HG03095 (cell line): ENCODE measurements around the gene TCF7L2.
A peak's percentile ranks its signal among the peaks of the same experiment; 100 is the strongest.

Source experiments
- ATAC-seq: cut with Tn5 transposase; IDR thresholded peaks from one replicate; pipeline ENCODE4 v1.9.1; 2021; ENCODE audit warnings: moderate library complexity; ENCODE audit not compliant: unreplicated experiment

TCF7L2 gene

GRCh38 chr10:112962343-112962742, 12.3 kb downstream of the TCF7L2 start:
- no peak for ATAC-seq

DNA sequence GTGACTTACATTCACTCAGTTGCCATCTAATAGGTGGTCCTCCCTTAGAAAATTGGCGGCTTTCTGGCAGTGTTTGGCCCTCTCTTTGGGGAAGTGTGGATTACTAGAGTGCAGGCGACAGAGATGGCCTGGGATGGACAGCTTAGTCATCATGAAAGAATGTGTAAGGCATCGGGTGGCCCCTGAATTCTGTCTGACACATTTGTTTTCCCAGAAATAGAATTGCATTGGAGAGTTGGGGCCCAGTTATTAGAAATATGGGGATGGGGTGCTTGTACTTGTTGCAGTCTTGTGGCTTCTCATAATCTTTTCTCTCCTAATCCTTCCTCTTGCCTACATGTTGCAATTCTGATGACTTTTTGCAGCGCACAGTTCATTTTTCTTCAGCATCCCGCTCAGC, 13.8 kb downstream of the TCF7L2 start:
- ATAC-seq = no peak

DNA sequence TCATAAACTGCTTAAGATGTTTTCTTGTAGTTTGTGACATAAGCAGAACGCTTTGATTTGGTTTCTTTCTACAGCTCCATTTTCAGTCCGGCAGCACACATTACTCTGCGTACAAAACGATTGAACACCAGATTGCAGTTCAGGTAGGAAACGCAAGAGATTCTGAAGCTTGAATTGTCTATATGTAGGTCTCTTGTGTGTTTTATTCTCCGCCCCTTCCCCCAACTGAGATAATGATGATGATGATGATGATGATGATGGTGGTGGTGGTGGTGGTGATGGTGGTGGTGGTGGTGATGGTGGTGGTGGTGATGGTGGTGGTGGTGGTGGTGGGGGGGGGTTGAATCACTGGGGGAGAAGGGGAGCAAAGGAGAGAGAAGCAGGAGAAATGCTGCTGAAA, 14.4 kb downstream of the TCF7L2 start:
- ATAC-seq = no peak

- ATAC-seq = no peak
Observed at GRCh38 chr10:112966194-112966855, 16.3 kb downstream of the TCF7L2 start.

GRCh38 chr10:112967200-112967599, 17.2 kb downstream of the TCF7L2 start:
- no peak for ATAC-seq

- no peak for ATAC-seq
Observed at GRCh38 chr10:112969131-112969530, 19.1 kb downstream of the TCF7L2 start.

DNA sequence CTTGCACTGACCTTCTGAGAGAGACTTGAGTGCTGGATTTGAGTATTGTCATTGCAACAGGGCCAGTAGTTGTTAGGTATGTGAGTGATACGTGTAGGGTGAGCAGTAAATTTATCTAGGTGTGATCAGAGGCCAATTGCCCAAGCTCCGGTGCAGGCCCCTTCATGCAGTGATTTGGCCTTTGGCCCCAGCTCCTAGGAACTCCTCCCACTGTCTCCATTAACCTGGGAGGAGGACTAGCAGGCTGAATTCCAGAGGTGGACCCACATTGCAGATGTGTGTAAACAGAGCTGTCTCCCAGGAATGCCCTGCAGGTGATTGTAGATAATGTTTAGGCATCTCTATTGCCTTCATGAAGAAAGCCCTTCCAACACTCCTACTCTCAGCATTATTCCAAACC, 19.5 kb downstream of the TCF7L2 start:
- ATAC-seq = no peak

DNA sequence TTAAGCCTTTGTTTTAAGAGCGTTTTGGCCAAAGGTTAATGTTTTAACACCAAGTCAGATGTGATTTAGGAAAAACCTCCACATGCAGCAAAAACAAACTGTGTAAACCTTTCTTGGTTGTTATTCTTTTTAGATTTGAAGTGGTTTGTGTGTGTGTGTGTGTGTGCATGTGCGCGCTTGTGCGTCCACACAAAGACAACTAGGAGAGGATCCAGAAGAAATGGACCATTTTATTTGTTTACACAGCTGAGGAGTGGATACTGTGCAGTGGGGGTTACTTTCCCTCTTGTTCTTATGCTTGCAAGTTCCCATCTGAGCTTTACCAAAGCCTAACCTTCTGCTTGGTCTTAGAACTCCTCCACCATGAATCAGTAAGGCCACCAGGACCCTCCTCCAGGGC, 20.0 kb downstream of the TCF7L2 start:
- no peak for ATAC-seq

GRCh38 chr10:112972606-112973005, 22.6 kb downstream of the TCF7L2 start:
- no peak for ATAC-seq

DNA sequence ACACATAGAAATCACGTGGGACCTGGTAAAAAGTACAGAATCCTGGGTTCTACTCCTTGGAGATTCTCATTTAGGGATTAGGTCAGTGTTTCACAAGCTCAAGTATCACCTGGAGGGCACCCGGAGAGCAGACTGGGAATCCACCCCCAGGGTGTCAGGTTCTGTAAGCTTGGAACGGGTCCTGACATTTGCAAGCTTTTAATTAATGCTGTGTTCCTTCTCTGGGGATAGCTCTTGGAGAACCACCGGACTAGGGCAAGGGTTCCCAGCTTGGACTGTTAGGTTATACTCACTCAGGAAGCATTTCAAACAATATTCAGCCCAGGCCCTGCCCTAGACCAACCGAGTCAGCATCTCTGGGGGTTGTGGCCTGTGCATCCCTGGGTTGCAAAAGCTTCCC, 23.0 kb downstream of the TCF7L2 start:
- no peak for ATAC-seq

DNA sequence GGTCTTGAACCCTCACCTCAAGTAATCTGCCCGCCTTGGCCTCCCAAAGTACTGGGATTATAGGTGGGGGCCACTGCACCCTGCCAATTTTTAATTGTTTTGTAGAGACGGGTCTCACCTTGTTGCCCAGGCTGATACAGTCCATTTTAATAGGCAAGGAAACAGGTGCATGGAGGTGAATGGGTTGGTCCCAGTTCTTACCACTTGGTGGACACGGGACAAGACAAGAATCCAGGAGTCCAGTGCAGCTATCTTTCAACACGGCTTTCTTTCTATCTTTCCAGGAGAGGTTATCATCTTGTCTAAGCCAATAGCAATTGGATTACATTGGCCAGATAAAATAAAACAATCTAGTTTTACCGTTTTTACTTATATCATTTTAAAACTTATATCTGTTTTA, 23.8 kb downstream of the TCF7L2 start:
- ATAC-seq = no peak

GRCh38 chr10:112977426-112977898, 27.4 kb downstream of the TCF7L2 start:
- no peak for ATAC-seq

GRCh38 chr10:112979927-112980326, 29.9 kb downstream of the TCF7L2 start:
- ATAC-seq = no peak

DNA sequence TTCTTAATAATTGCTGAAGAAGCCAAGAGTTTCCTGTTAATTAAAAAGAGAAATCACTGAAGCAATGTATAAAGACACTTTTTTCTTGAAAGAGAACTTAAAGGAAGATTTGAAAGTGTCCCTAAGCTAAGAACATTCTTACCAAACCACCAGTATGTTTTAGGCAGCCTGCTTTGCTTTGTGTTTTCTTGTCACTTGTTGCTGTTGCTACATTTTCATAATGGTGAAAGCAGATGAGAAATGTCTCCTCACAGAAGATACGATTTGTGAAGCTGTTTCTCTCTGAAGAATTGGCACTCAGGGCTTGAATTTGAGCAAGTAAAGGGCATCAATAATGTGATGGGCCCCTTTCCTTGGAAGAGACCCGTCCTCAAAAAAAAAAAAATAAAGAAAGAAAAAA, 30.9 kb downstream of the TCF7L2 start:
- ATAC-seq = no peak

DNA sequence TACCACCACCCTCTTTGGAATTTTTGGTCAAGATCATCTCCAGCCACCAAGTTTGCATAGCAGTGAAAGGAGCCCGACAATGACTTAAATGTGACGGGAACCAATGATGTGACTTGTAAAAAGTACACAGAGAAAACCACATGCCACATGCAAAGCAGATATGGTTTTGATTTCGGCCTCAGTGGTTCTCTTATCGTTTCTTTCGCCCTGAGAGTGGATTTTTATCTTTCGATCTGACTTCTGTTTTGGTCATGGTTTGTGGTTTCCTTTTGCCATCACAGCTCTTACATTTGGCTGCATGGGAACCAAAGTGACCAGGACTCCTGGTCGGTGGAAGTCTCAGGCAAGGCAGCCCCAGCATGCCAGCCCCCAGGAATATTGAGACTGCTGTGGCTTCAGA, 31.5 kb downstream of the TCF7L2 start:
- peak; percentile 96 for ATAC-seq

DNA sequence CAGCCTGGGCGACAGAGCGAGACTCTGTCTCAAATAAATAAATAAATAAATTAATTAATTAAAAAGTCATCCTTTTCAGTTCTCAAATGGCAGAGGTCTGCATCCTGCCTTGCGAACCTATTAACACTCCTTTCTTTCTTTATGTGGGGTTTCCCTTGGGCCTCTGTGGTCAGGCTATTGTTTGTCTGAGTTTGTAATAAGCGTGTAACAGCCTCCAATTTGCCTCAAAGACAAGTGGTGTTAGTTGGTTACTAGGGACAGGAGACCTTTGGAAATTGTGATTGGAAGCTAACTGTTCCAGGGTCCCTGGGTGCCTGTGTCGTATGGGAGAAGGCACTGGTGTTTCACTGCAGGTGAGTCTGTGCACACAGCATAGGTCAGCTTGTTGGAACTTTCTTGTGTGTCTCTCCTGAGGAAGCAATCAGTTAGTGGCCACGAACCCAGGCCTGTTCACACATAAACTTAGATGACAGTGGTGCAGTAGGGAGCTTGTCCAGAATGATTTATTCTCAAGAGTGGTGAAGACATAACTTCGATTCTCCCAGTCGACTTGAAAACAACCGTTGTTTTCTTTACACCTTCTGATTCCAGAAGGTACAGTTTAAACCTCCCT, 33.5 kb downstream of the TCF7L2 start:
- no peak for ATAC-seq

- ATAC-seq = no peak
Observed at GRCh38 chr10:112984756-112985155, 34.7 kb downstream of the TCF7L2 start.

DNA sequence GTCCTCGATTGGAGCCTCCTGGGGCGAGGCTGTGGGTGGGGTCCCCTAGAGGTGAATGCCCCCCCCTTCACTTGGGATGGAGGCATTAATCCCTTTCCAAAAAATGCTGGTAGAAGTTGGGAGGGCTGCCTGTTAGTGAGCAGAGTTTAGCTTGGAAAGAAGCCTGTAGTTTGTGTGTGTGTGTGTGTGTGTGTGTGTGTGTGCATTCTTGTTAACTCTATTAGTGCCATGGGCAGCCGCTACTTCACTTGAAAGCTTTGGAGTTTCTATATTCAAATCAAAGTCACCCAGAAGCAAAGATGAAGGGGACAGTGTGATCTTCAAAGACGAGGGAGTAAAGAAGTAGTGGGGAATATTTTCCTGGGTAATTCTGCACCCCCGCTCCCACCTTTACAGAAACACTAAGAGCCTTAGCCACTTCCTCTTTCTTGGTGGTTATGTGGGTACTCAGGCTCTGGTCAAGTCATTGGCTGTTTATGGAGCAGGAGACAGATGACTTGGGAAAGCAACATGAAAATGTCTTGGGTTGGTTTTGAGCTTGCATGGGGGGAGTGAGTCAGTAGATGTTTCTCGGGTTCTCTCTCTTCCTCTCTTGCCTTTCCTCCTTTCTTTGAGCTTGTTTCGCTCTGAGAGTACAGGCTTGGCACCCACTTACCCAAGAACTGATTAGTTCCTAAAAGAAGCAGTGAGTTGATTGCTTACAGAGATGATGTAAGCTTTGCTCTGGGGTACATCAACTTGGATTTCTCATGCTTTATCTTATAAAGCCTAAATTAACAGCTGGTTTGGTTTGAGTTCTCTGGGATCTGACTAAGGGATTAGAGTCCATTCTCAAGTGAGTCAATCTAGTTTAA, 35.9 kb downstream of the TCF7L2 start:
- no peak for ATAC-seq

DNA sequence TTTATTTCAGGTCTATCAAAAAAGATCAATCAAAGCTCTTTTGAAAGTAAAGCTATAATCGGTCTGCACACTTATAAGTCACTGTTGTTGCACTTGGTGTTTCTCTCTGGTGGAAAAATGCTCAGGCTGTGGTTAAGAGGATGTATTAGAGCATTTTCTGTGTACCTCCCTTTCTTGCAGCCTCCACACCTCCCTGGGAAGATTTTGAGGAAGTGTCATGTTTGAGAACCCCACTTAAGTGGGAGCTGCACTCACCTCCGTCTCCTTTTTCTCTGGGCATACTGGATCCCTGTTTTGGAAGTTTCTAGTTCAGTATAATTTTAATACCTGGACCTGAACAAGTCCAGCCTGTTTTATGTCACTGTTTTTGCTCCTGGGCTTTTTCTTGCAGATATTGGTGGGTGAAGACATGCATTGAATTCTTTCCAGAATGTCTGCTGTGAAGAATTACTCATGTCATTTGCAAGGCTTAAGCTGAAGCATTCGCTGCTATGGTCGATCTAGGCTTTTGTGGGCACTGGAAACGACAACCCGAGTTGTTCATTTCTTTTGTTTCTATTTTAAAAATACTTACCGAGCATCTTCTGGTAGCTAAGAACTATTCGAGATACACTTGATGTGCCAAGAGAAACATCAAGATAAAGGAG, 36.6 kb downstream of the TCF7L2 start:
- no peak for ATAC-seq

GRCh38 chr10:112988839-112989406, 38.9 kb downstream of the TCF7L2 start:
- no peak for ATAC-seq

- no peak for ATAC-seq
Observed at GRCh38 chr10:112989826-112990225, 39.8 kb downstream of the TCF7L2 start.
